HepG2 (cell line): ENCODE data around the gene OR1S1. TPM values are rescaled to one million over a fixed set of nuclear protein-coding genes. Genes with fewer than 3 reads are reported as not detected.

Source experiments
- EED ChIP-seq: sonication (generic); formaldehyde crosslinking; IDR thresholded peaks from 2 replicates; pipeline ENCODE4 v1.5.0; 2020; ENCODE audit warnings: mild to moderate bottlenecking, missing genetic modification reagents
- ERF ChIP-seq: IDR thresholded peaks from 2 replicates; pipeline ENCODE4 v1.6.1; 2018; ENCODE audit warnings: missing biosample characterization, missing genetic modification reagents
- FOXO1 ChIP-seq: sonication (generic); formaldehyde crosslinking; IDR thresholded peaks from 2 replicates; pipeline ENCODE4 v1.4.0; 2020; ENCODE audit warnings: missing genetic modification reagents
- GATAD1 ChIP-seq: IDR thresholded peaks from 2 replicates; pipeline ENCODE4 v1.6.1; 2016; ENCODE audit warnings: missing genetic modification reagents, missing compliant biosample characterization
- HNF4G ChIP-seq, 2 experiments: sonication (generic) in 1 of 2; formaldehyde crosslinking in 1 of 2; IDR thresholded peaks; 2 replicates each; pipeline versions ENCODE4 v1.4.0 to v1.6.1; 2011 to 2020; ENCODE audit warnings: borderline replicate concordance in 2 of 2, low read depth in 2 of 2, mild to moderate bottlenecking in 2 of 2, low read length in 1 of 2, missing genetic modification reagents in 1 of 2, moderate library complexity in 1 of 2
- NCOA2 ChIP-seq: sonication (generic); formaldehyde crosslinking; IDR thresholded peaks from 2 replicates; pipeline ENCODE4 v1.8.0; 2022; ENCODE audit warnings: inconsistent platforms
- NR2F2 ChIP-seq: IDR thresholded peaks from 2 replicates; pipeline ENCODE4 v1.6.1; 2012; ENCODE audit warnings: low read depth, inconsistent platforms, borderline replicate concordance
- PLRG1 ChIP-seq: fragments of 450-650 bp; conservative IDR thresholded peaks from 2 replicates; pipeline ENCODE4 v1.6.1; 2016
- RNF2 ChIP-seq: fragments of 450-650 bp; conservative IDR thresholded peaks from 2 replicates; pipeline ENCODE4 v1.6.1; 2016; ENCODE audit warnings: low read depth
- TARDBP ChIP-seq: sonication (generic); formaldehyde crosslinking; IDR thresholded peaks from 2 replicates; pipeline ENCODE4 v1.8.0; 2022; ENCODE audit warnings: mild to moderate bottlenecking, missing genetic modification reagents
- ZNF205 ChIP-seq: IDR thresholded peaks from 2 replicates; pipeline ENCODE4 v1.6.1; 2018; ENCODE audit warnings: missing biosample characterization, missing genetic modification reagents
- ZNF589 ChIP-seq: sonication (generic); formaldehyde crosslinking; conservative IDR thresholded peaks from 2 replicates; pipeline ENCODE4 v1.8.0; 2022; ENCODE audit warnings: mild to moderate bottlenecking, moderate library complexity, missing genetic modification reagents
- ZNF597 ChIP-seq: sonication (generic); formaldehyde crosslinking; IDR thresholded peaks from 2 replicates; pipeline ENCODE4 v1.5.0; 2020; ENCODE audit warnings: missing genetic modification reagents
- polyA plus RNA-seq, 8 experiments: library from polyadenylated mRNA; depleted of rRNA in 3 of 8; stranded (reverse) in 7 of 8; unstranded in 1 of 8; fragments of >200 nt; fragmentation: Illumina TruSeq in 4 of 8; extraction: Trizol in 4 of 8; gene quantifications; 2 replicates each; pipeline versions ENCODE4 v1.2.1 to v1.2.3, GENCODE V29; 2011 to 2016; ENCODE audit warnings: low read depth in 4 of 8, missing spikeins in 1 of 8, mixed read lengths in 1 of 8; ENCODE audit not compliant: insufficient read depth in 1 of 8
- total RNA-seq, 5 experiments: library from RNA; depleted of rRNA; stranded (reverse); fragments of >200 nt; fragmentation: Illumina TruSeq; extraction: Trizol; gene quantifications; 2 replicates each; pipeline ENCODE4 v1.2.3, GENCODE V29; 2016; ENCODE audit warnings: low read depth in 1 of 5
- TF ChIP-seq, protein P1 (sequence below): sonication (generic); formaldehyde crosslinking; IDR thresholded peaks from 2 replicates; pipeline ENCODE4 v1.4.0; 2020; ENCODE audit warnings: missing genetic modification reagents
- TF ChIP-seq, protein P2 (sequence below): sonication (generic); formaldehyde crosslinking; IDR thresholded peaks from 2 replicates; pipeline ENCODE4 v1.5.0; 2020; ENCODE audit warnings: missing genetic modification reagents
- TF ChIP-seq, protein P3 (sequence below): sonication (generic); formaldehyde crosslinking; IDR thresholded peaks from 2 replicates; pipeline ENCODE4 v1.5.1; 2020; ENCODE audit warnings: mild to moderate bottlenecking, missing genetic modification reagents, borderline replicate concordance
- TF ChIP-seq, protein P4 (sequence below): IDR thresholded peaks from 2 replicates; pipeline ENCODE4 v1.6.1; 2016; ENCODE audit warnings: missing compliant biosample characterization, missing genetic modification reagents, borderline replicate concordance

OR1S1 gene
- total and polyA plus RNA-seq, 2 of the 13 experiments (the other 11 are each of a cell fraction or from before 2014, with no cell fraction given): not detected

GRCh38 chr11:58165504-58166106, 46.9 kb upstream of the OR1S1 start (continued):
- TF ChIP-seq, protein P1, sequence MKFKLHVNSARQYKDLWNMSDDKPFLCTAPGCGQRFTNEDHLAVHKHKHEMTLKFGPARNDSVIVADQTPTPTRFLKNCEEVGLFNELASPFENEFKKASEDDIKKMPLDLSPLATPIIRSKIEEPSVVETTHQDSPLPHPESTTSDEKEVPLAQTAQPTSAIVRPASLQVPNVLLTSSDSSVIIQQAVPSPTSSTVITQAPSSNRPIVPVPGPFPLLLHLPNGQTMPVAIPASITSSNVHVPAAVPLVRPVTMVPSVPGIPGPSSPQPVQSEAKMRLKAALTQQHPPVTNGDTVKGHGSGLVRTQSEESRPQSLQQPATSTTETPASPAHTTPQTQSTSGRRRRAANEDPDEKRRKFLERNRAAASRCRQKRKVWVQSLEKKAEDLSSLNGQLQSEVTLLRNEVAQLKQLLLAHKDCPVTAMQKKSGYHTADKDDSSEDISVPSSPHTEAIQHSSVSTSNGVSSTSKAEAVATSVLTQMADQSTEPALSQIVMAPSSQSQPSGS: peak; percentile 57
- TF ChIP-seq RNF2: no peak
- TF ChIP-seq TARDBP (CRISPR knock-in tag): peak; percentile 90
- TF ChIP-seq, protein P2, sequence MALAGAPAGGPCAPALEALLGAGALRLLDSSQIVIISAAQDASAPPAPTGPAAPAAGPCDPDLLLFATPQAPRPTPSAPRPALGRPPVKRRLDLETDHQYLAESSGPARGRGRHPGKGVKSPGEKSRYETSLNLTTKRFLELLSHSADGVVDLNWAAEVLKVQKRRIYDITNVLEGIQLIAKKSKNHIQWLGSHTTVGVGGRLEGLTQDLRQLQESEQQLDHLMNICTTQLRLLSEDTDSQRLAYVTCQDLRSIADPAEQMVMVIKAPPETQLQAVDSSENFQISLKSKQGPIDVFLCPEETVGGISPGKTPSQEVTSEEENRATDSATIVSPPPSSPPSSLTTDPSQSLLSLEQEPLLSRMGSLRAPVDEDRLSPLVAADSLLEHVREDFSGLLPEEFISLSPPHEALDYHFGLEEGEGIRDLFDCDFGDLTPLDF (CRISPR knock-in tag): peak; percentile 66; the same call in 1 of the 2 replicates
- TF ChIP-seq ZNF205 (CRISPR knock-in tag): peak; percentile 89
- TF ChIP-seq EED (CRISPR knock-in tag): no peak
- peak; percentile 57; the same call in 1 of the 2 replicates for TF ChIP-seq ERF (CRISPR knock-in tag)
- TF ChIP-seq FOXO1 (CRISPR knock-in tag): peak; percentile 91
- TF ChIP-seq GATAD1 (CRISPR knock-in tag): peak; percentile 54
- peak; percentile 100 for TF ChIP-seq NCOA2 (CRISPR knock-in tag)
- TF ChIP-seq, protein P3, sequence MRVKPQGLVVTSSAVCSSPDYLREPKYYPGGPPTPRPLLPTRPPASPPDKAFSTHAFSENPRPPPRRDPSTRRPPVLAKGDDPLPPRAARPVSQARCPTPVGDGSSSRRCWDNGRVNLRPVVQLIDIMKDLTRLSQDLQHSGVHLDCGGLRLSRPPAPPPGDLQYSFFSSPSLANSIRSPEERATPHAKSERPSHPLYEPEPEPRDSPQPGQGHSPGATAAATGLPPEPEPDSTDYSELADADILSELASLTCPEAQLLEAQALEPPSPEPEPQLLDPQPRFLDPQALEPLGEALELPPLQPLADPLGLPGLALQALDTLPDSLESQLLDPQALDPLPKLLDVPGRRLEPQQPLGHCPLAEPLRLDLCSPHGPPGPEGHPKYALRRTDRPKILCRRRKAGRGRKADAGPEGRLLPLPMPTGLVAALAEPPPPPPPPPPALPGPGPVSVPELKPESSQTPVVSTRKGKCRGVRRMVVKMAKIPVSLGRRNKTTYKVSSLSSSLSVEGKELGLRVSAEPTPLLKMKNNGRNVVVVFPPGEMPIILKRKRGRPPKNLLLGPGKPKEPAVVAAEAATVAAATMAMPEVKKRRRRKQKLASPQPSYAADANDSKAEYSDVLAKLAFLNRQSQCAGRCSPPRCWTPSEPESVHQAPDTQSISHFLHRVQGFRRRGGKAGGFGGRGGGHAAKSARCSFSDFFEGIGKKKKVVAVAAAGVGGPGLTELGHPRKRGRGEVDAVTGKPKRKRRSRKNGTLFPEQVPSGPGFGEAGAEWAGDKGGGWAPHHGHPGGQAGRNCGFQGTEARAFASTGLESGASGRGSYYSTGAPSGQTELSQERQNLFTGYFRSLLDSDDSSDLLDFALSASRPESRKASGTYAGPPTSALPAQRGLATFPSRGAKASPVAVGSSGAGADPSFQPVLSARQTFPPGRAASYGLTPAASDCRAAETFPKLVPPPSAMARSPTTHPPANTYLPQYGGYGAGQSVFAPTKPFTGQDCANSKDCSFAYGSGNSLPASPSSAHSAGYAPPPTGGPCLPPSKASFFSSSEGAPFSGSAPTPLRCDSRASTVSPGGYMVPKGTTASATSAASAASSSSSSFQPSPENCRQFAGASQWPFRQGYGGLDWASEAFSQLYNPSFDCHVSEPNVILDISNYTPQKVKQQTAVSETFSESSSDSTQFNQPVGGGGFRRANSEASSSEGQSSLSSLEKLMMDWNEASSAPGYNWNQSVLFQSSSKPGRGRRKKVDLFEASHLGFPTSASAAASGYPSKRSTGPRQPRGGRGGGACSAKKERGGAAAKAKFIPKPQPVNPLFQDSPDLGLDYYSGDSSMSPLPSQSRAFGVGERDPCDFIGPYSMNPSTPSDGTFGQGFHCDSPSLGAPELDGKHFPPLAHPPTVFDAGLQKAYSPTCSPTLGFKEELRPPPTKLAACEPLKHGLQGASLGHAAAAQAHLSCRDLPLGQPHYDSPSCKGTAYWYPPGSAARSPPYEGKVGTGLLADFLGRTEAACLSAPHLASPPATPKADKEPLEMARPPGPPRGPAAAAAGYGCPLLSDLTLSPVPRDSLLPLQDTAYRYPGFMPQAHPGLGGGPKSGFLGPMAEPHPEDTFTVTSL (CRISPR knock-in tag): peak; percentile 95
- TF ChIP-seq NR2F2: peak; percentile 94
- TF ChIP-seq, protein P4, sequence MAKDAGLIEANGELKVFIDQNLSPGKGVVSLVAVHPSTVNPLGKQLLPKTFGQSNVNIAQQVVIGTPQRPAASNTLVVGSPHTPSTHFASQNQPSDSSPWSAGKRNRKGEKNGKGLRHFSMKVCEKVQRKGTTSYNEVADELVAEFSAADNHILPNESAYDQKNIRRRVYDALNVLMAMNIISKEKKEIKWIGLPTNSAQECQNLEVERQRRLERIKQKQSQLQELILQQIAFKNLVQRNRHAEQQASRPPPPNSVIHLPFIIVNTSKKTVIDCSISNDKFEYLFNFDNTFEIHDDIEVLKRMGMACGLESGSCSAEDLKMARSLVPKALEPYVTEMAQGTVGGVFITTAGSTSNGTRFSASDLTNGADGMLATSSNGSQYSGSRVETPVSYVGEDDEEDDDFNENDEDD (CRISPR knock-in tag): peak; percentile 62; the same call in 1 of the 2 replicates
- no peak for TF ChIP-seq ZNF589
- TF ChIP-seq ZNF597: no peak
- no peak for TF ChIP-seq PLRG1
- TF ChIP-seq HNF4G (IDR thresholded peaks at IDR 0.05; ENCODE audit: borderline replicate concordance, low read depth, low read length): peak; percentile 93
- peak; percentile 89; the same call in 1 of the 2 replicates for TF ChIP-seq HNF4G (CRISPR knock-in tag; IDR thresholded peaks at IDR 0.05; ENCODE audit: borderline replicate concordance, low read depth)
